Aorta (tissue), 5 donors: ENCODE data around the gene PRR5L. TPM values are rescaled to one million over a fixed set of nuclear protein-coding genes. Genes with fewer than 3 reads are reported as not detected.

Experiments used
- ATAC-seq: fragments of 200-7000 bp; cut with Tn5 transposase; one replicate; pipeline ENCODE4 v1.9.1; 2022; ENCODE audit warnings: moderate library complexity; ENCODE audit not compliant: low FRiP score
- DNase-seq, 2 donors: peaks; one replicate each; pipeline ENCODE4 v3.0.0-alpha.2; 2020
- H3K27ac ChIP-seq, 2 donors: one replicate each; pipeline ENCODE4 v1.5.1; 2013; ENCODE audit warnings: low read length in 2 of 2, mild to moderate bottlenecking in 2 of 2, moderate library complexity in 2 of 2, control low read depth in 1 of 2, inconsistent platforms in 1 of 2, low read depth in 1 of 2
- H3K27me3 ChIP-seq, 2 donors: one replicate each; pipeline ENCODE4 v1.6.1; 2013; ENCODE audit warnings: control low read depth in 1 of 2, low read length in 1 of 2, mild to moderate bottlenecking in 1 of 2, moderate library complexity in 1 of 2; ENCODE audit not compliant: insufficient read depth in 2 of 2, control insufficient read depth in 1 of 2
- H3K36me3 ChIP-seq, 2 donors: one replicate each; pipeline ENCODE4 v1.6.1; 2013; ENCODE audit warnings: control low read depth in 1 of 2, low read length in 1 of 2, mild to moderate bottlenecking in 1 of 2; ENCODE audit not compliant: insufficient read depth in 2 of 2, control insufficient read depth in 1 of 2
- H3K4me1 ChIP-seq, 2 donors: one replicate each; pipeline ENCODE4 v1.6.1; 2013; ENCODE audit warnings: low read length in 2 of 2, control low read depth in 1 of 2, mild to moderate bottlenecking in 1 of 2, moderate library complexity in 1 of 2; ENCODE audit not compliant: insufficient read depth in 2 of 2, control insufficient read depth in 1 of 2
- H3K4me3 ChIP-seq, 2 donors: one replicate each; pipeline ENCODE4 v1.5.1; 2013; ENCODE audit warnings: low read length in 2 of 2, control low read depth in 1 of 2, mild to moderate bottlenecking in 1 of 2
- H3K9me3 ChIP-seq: one replicate; pipeline ENCODE4 v1.6.1; 2013; ENCODE audit warnings: mild to moderate bottlenecking, low read length; ENCODE audit not compliant: control insufficient read depth
- WGBS, 2 donors: extraction: QIAGEN DNeasy Blood & Tissue Kit; methylation state at CpG; one replicate each; pipeline ENCODE4 v1.1.7; 2013; 5-methylcytosine and 5-hydroxymethylcytosine counted together
- intact Hi-C, 2 donors: fragments of 100-400 bp; cut with DNase I; formaldehyde crosslinking; loops; one replicate each; pipeline versions ENCODE4 v1.14.2 to v1.15.0; 2022
- polyA plus RNA-seq, 2 donors: library from polyadenylated mRNA; stranded (reverse); fragments of 200-250 nt; gene quantifications; one replicate each; pipeline ENCODE4 v1.2.3, GENCODE V29; 2013
- total RNA-seq, 2 donors: library from RNA; stranded (reverse); fragmentation: NEBNext Ultra II Directional; extraction: Animal tissue kit (Norgen Biotek cat#: 25700); gene quantifications; one replicate each; pipeline ENCODE4 v1.2.1, GENCODE V29; 2021
- donor health status: healthy with polysubstance abuse.
- donor health status: Bipolar disorder and iron deficiency.
- donor health status: DM: no; HTN: no; CAD: no.
- donor health status: DM: no; HTN: no; CAD: no.
- donor health status: DM: yes; HTN: yes; CAD: no.

PRR5L gene
- total and polyA plus RNA-seq, 4 donors, result 3.3 to 15.3 (median 5.4) TPM

- ATAC-seq (no peak), DNase-seq (no peak)
- Histone ChIP-seq H3K4me3 (no peak overlapping the region), H3K9me3 (no peaks in the 10 kb centered on the region), H3K4me1 (no peaks in the 10 kb centered on the region), H3K27ac (no peak overlapping the region), H3K27me3 (no peaks in the 10 kb centered on the region), H3K36me3 (no peaks in the 10 kb centered on the region)
- intact Hi-C loops, result loop anchor here in 1 of 2 donors (10.0 kb wide), 1 partner anchor 140 kb away; no protein-coding TSS in a partner anchor
- WGBS, 2 donors, result 72 to 73% methylated on average over 6 of the region's 6 CpGs
Measured at GRCh38 chr11:36354221-36355003, 58.3 kb downstream of the PRR5L start.

GRCh38 chr11:36356201-36356600, 60.1 kb downstream of the PRR5L start:
- H3K27me3 ChIP-seq, result no peaks in the 10 kb centered on the region
- 68 to 83% methylated on average over 2 of the region's 2 CpGs for WGBS, 2 donors
- ATAC-seq (no peak), DNase-seq (no peak)
- H3K27ac ChIP-seq, result no peak overlapping the region
- no peaks in the 10 kb centered on the region for H3K9me3 ChIP-seq
- H3K4me3 ChIP-seq, result no peak overlapping the region
- intact Hi-C loops, result loop anchor here in 1 of 2 donors (10.0 kb wide), 1 partner anchor 139 kb away; no protein-coding TSS in a partner anchor
- H3K4me1 ChIP-seq, result no peaks in the 10 kb centered on the region
- H3K36me3 ChIP-seq, result no peaks in the 10 kb centered on the region

GRCh38 chr11:36357831-36358230, 61.7 kb downstream of the PRR5L start:
- H3K27ac ChIP-seq, result no peak overlapping the region
- H3K36me3 ChIP-seq, result no peaks in the 10 kb centered on the region
- 48 to 49% methylated on average over 2 of the region's 2 CpGs for WGBS, 2 donors
- no peaks in the 10 kb centered on the region for H3K4me1 ChIP-seq
- DNase-seq, result no peak
- H3K4me3 ChIP-seq, result no peak overlapping the region
- no peaks in the 10 kb centered on the region for H3K9me3 ChIP-seq
- intact Hi-C loops, result loop anchor here in 1 of 2 donors (10.0 kb wide), 1 partner anchor 137 kb away; no protein-coding TSS in a partner anchor
- no peak for ATAC-seq
- no peaks in the 10 kb centered on the region for H3K27me3 ChIP-seq

- Histone ChIP-seq H3K27me3 (no peaks in the 10 kb centered on the region), H3K27ac (no peak overlapping the region), H3K4me3 (no peak overlapping the region), H3K4me1 (no peaks in the 10 kb centered on the region), H3K36me3 (no peaks in the 10 kb centered on the region), H3K9me3 (no peaks in the 10 kb centered on the region)
- WGBS, 2 donors, result 92 to 94% methylated on average over 3 of the region's 3 CpGs
- DNase-seq, result no peak
- intact Hi-C loops, result loop anchor here in 1 of 2 donors (10.0 kb wide), 1 partner anchor 136 kb away; no protein-coding TSS in a partner anchor
- no peak for ATAC-seq
Measured at GRCh38 chr11:36358436-36358835, 62.3 kb downstream of the PRR5L start.

- no peaks in the 10 kb centered on the region for H3K36me3 ChIP-seq
- 95 to 96% methylated on average over 3 of the region's 3 CpGs for WGBS, 2 donors
- DNase-seq, result no peak
- no peak overlapping the region for H3K4me3 ChIP-seq
- H3K27me3 ChIP-seq, result no peaks in the 10 kb centered on the region
- H3K9me3 ChIP-seq, result no peaks in the 10 kb centered on the region
- intact Hi-C loops, result no loop called here
- H3K27ac ChIP-seq, result no peak overlapping the region
- no peak for ATAC-seq
- no peaks in the 10 kb centered on the region for H3K4me1 ChIP-seq
Measured at GRCh38 chr11:36360318-36360717, 64.2 kb downstream of the PRR5L start.

GRCh38 chr11:36360826-36361415, 64.8 kb downstream of the PRR5L start:
- no peak overlapping the region for H3K4me3 ChIP-seq
- no peak for ATAC-seq
- no peak for DNase-seq
- H3K4me1 ChIP-seq, result no peaks in the 10 kb centered on the region
- 82 to 88% methylated on average over 4 of the region's 4 CpGs for WGBS, 2 donors
- H3K27ac ChIP-seq, result no peak overlapping the region
- H3K9me3 ChIP-seq, result no peaks in the 10 kb centered on the region
- intact Hi-C loops, result no loop called here
- H3K36me3 ChIP-seq, result no peaks in the 10 kb centered on the region
- H3K27me3 ChIP-seq, result no peaks in the 10 kb centered on the region

GRCh38 chr11:36361472-36361871, 65.4 kb downstream of the PRR5L start:
- ATAC-seq (no peak), DNase-seq (no peak)
- no peak overlapping the region for H3K4me3 ChIP-seq
- no peaks in the 10 kb centered on the region for H3K4me1 ChIP-seq
- 51 to 69% methylated on average over 1 of the region's 1 CpG for WGBS, 2 donors
- no peaks in the 10 kb centered on the region for H3K36me3 ChIP-seq
- H3K27ac ChIP-seq, result no peak overlapping the region
- no peaks in the 10 kb centered on the region for H3K27me3 ChIP-seq
- H3K9me3 ChIP-seq, result no peaks in the 10 kb centered on the region
- intact Hi-C loops, result no loop called here

- H3K4me3 ChIP-seq, result no peak overlapping the region
- 14 to 15% methylated on average over 11 of the region's 11 CpGs for WGBS, 2 donors
- ATAC-seq, result no peak
Measured at GRCh38 chr11:36361901-36362391, 65.9 kb downstream of the PRR5L start.

More at GRCh38 chr11:36361901-36362391, 65.9 kb downstream of the PRR5L start:
- H3K4me1 ChIP-seq, result no peaks in the 10 kb centered on the region
- intact Hi-C loops, result no loop called here
- H3K36me3 ChIP-seq, result no peaks in the 10 kb centered on the region
- peak; percentile 78 to 81 for DNase-seq
- no peaks in the 10 kb centered on the region for H3K9me3 ChIP-seq
- no peak overlapping the region for H3K27ac ChIP-seq
- H3K27me3 ChIP-seq, result no peaks in the 10 kb centered on the region
